H1 (cell line): Measurements from ENCODE around the gene PTH1R. TPM values are rescaled to one million over a fixed set of nuclear protein-coding genes. Genes with fewer than 3 reads are reported as not detected.

Experiments
- BACH1 ChIP-seq: IDR thresholded peaks from 2 replicates; pipeline ENCODE4 v1.6.1; 2012; ENCODE audit warnings: low read length, improper control_type of control experiment
- KDM1A ChIP-seq: fragments of 200-600, 300-600 bp; sonication (generic); IDR thresholded peaks from 2 replicates; pipeline ENCODE4 v1.7.1; 2016; ENCODE audit warnings: mild to moderate bottlenecking, low read length, borderline replicate concordance
- NRF1 ChIP-seq: IDR thresholded peaks from 2 replicates; pipeline ENCODE4 v1.6.1; 2011; ENCODE audit warnings: mild to moderate bottlenecking, low read depth, low read length, improper control_type of control experiment
- RAD21 ChIP-seq, 2 experiments: IDR thresholded peaks in 1 of 2; conservative IDR thresholded peaks in 1 of 2; 2 replicates each; pipeline ENCODE4 v1.6.1; 2011; ENCODE audit warnings: low read depth in 2 of 2, low read length in 2 of 2, improper control_type of control experiment in 1 of 2, inconsistent platforms in 1 of 2, mild to moderate bottlenecking in 1 of 2, moderate library complexity in 1 of 2
- TAF7 ChIP-seq: optimal IDR thresholded peaks from 2 replicates; pipeline ENCODE3; 2011; ENCODE audit warnings: low read depth, mild to moderate bottlenecking, inconsistent platforms, low read length, moderate library complexity, borderline replicate concordance
- polyA plus RNA-seq, 7 experiments: library from polyadenylated mRNA; depleted of rRNA in 3 of 7; stranded (reverse) in 5 of 7; unstranded in 2 of 7; fragments of >200 nt in 5 of 7; fragments of 200-250 nt in 2 of 7; gene quantifications; 1 replicate in 5 of 7; 2 replicates in 1 of 7; 4 replicates in 1 of 7; pipeline versions ENCODE4 v1.2.1 to v1.2.3, GENCODE V29; 2011 to 2013; ENCODE audit warnings: missing spikeins in 2 of 7, mixed read lengths in 2 of 7
- total RNA-seq: library from RNA; stranded (reverse); fragmentation: NEBNext Ultra II Directional; extraction: Animal tissue kit (Norgen Biotek cat#: 25700); gene quantifications from 2 replicates; pipeline ENCODE4 v1.2.1, GENCODE V29; 2021

The PTH1R gene
- total and polyA plus RNA-seq, 2 of the 8 experiments (the other 6 are each of a cell fraction or from before 2014, with no cell fraction given) = 0.57 to 1.5 TPM

- TF ChIP-seq NRF1 (no peak), TAF7 (no peak), RAD21 (IDR thresholded peaks at IDR 0.05 in 1 of 2, conservative IDR thresholded peaks at IDR 0.05 in 1 of 2; ENCODE audit: low read depth in 2 of 2, low read length in 2 of 2) (no peak), BACH1 (no peak), KDM1A (no peak)
- TF ChIP-seq, all 59 proteins: peak for 0
These were observed 73.2 kb downstream of the PTH1R start (continued) for GRCh38 chr3:46950650-46951241.
